Measurements from ENCODE around the gene CGB5. TPM values are rescaled to one million over a fixed set of nuclear protein-coding genes. Genes with fewer than 3 reads are reported as not detected.
"Not testable (repeated sequence)": the region's sequence is repeated elsewhere in the genome, so short reads cannot be mapped to it uniquely, and the experiment has no call there.

Gene CGB5
- total RNA-seq, result not detected

- DNase-seq (ENCODE audit: extremely low spot score); H3K4me1 ChIP-seq; H3K9me3 ChIP-seq; H3K36me3 ChIP-seq; H3K27ac ChIP-seq (replicated peaks in 1 of 4); H3K4me3 ChIP-seq; intact Hi-C loops (cut with DNase I); H3K27me3 ChIP-seq: not testable (repeated sequence)
- 79% methylated on average over 12 of the region's 15 CpGs for WGBS
Observed at GRCh38 chr19:49043548-49043947, at the start of gene CGB5. TSS of gene CGB5 (plus strand) at chr19:49043848. CDS start at chr19:49044210, 362 bp downstream.

- Histone ChIP-seq H3K4me3 (peak overlapping the region; percentile 65 to 82 (median 78)), H3K9me3 (no peaks in the 10 kb centered on the region), H3K36me3 (peaks cover 2 to 17% (median 7%) of the 10 kb centered on the region in 4 donors), H3K27me3 (no peaks in the 10 kb centered on the region), H3K4me1 (peaks cover 36 to 54% (median 48%) of the 10 kb centered on the region in 4 donors), H3K27ac (replicated peaks in 1 of 4) (peak overlapping the region; percentile 93 to 96 (median 94))
- 0% methylated on average over 7 of the region's 13 CpGs for WGBS
- intact Hi-C loops (cut with DNase I), result no loop called here
- no peak for DNase-seq (ENCODE audit: extremely low spot score)
- TF ChIP-seq EP300 (IDR thresholded peaks at IDR 0.05) (no peak), POLR2AphosphoS5 (IDR thresholded peaks at IDR 0.05) (no peak), POLR2A (IDR thresholded peaks at IDR 0.05; ENCODE audit: low read depth) (no peak), CTCF (IDR thresholded peaks at IDR 0.05) (no peak)
Observed at GRCh38 chr19:48994035-48994386, 49.6 kb upstream of the CGB5 start.

- peaks cover 0 to 23% (median 17%) of the 10 kb centered on the region in 4 donors for H3K36me3 ChIP-seq
- DNase-seq (ENCODE audit: extremely low spot score), result no peak
- peaks cover 10 to 24% (median 20%) of the 10 kb centered on the region in 4 donors for H3K4me1 ChIP-seq
- intact Hi-C loops (cut with DNase I), result no loop called here
- H3K9me3 ChIP-seq, result no peaks in the 10 kb centered on the region
- no peaks in the 10 kb centered on the region for H3K27me3 ChIP-seq
- TF ChIP-seq CTCF (IDR thresholded peaks at IDR 0.05) (peak in 1 of 3 experiments; percentile 25), EP300 (IDR thresholded peaks at IDR 0.05) (no peak), POLR2AphosphoS5 (IDR thresholded peaks at IDR 0.05) (no peak), POLR2A (IDR thresholded peaks at IDR 0.05; ENCODE audit: low read depth) (no peak)
- no peak overlapping the region for H3K4me3 ChIP-seq
- H3K27ac ChIP-seq (replicated peaks in 1 of 4), result no peak overlapping the region
- 87% methylated on average over 4 of the region's 5 CpGs for WGBS
Observed at GRCh38 chr19:48997972-48998371, 45.7 kb upstream of the CGB5 start.

GRCh38 chr19:48999481-49000325, 43.9 kb upstream of the CGB5 start:
- no peaks in the 10 kb centered on the region for H3K9me3 ChIP-seq
- peaks cover 15 to 40% (median 33%) of the 10 kb centered on the region in 4 donors for H3K36me3 ChIP-seq
- no peak for TF ChIP-seq POLR2AphosphoS5 (IDR thresholded peaks at IDR 0.05)
- TF ChIP-seq CTCF (IDR thresholded peaks at IDR 0.05), result peak; percentile 34 to 62 (median 38)
- 65% methylated on average over 10 of the region's 16 CpGs for WGBS
- H3K27ac ChIP-seq (replicated peaks in 1 of 4), result no peak overlapping the region
- no peak for DNase-seq (ENCODE audit: extremely low spot score)
- H3K27me3 ChIP-seq, result no peaks in the 10 kb centered on the region
- intact Hi-C loops (cut with DNase I), result no loop called here
- H3K4me1 ChIP-seq, result peaks cover 3 to 15% (median 11%) of the 10 kb centered on the region in 4 donors
- no peak overlapping the region for H3K4me3 ChIP-seq

GRCh38 chr19:49004133-49004532, 39.5 kb upstream of the CGB5 start:
- TF ChIP-seq POLR2A (IDR thresholded peaks at IDR 0.05; ENCODE audit: low read depth), result no peak
- no peak for TF ChIP-seq CTCF (IDR thresholded peaks at IDR 0.05)
- no peak for TF ChIP-seq POLR2AphosphoS5 (IDR thresholded peaks at IDR 0.05)
- no peak for TF ChIP-seq EP300 (IDR thresholded peaks at IDR 0.05)

More at GRCh38 chr19:49004133-49004532, 39.5 kb upstream of the CGB5 start:
- H3K4me3 ChIP-seq, result no peak overlapping the region
- H3K27me3 ChIP-seq, result no peaks in the 10 kb centered on the region
- WGBS, result 97% methylated on average over 15 of the region's 15 CpGs
- no peak for DNase-seq (ENCODE audit: extremely low spot score)
- intact Hi-C loops (cut with DNase I), result no loop called here
- peaks cover 35 to 83% (median 73%) of the 10 kb centered on the region in 4 donors for H3K36me3 ChIP-seq
- no peaks in the 10 kb centered on the region for H3K9me3 ChIP-seq
- H3K4me1 ChIP-seq, result peaks cover 0 to 6% (median 2%) of the 10 kb centered on the region in 4 donors
- no peak overlapping the region for H3K27ac ChIP-seq (replicated peaks in 1 of 4)

Data from esophagus muscularis mucosa (tissue), 4 donors.